A549 (cell line): ENCODE results near the gene STEAP1B. TPM values are rescaled to one million over a fixed set of nuclear protein-coding genes. Genes with fewer than 3 reads are reported as not detected.

ENCODE experiments used
- ATAC-seq, 2 experiments: fragments of 200-7000 bp in 1 of 2; fragments of >200 bp in 1 of 2; cut with Nextera tagmentation in 1 of 2; cut with Tn5 transposase in 1 of 2; 3 replicates each; pipeline versions ENCODE4 v1.8.0 to v1.9.1; 2018 to 2020; ENCODE audit warnings: mild to moderate bottlenecking in 1 of 2, moderate library complexity in 1 of 2
- CTCF ChIA-PET: fragments of 300-600 bp; sonication (Branson Sonifier 250); formaldehyde crosslinking; extraction: SDS; loops from one replicate; lab custom pipeline; 2021; ENCODE audit warnings: antibody characterized with exemption, inconsistent platforms; lab: Yijun Ruan, JAX
- POLR2A ChIA-PET: fragments of 350-600 bp; formaldehyde crosslinking; extraction: SDS; loops from one replicate; lab custom pipeline; 2021; ENCODE audit warnings: antibody characterized with exemption, inconsistent platforms; lab: Yijun Ruan, JAX
- DNase-seq, 2 experiments: peaks; one replicate each; pipeline versions ENCODE4 v3.0.0 to v3.0.0-alpha.2; 2011 to 2016; ENCODE audit warnings: low read depth in 1 of 2, low spot score in 1 of 2
- FAIRE-seq: peaks from 2 replicates; lab custom pipeline; 2011; peaks lifted over from hg19 to GRCh38; lab: Jason Lieb, UNC
- H3K27ac ChIP-seq, 2 experiments: fragments of >200 bp; sonication (Bioruptor Twin); formaldehyde crosslinking; 3 replicates each; pipeline ENCODE4 v1.5.1; 2016 to 2017
- H3K4me1 ChIP-seq: fragments of >200 bp; sonication (Bioruptor Twin); formaldehyde crosslinking; 3 replicates; pipeline ENCODE4 v1.6.1; 2016
- H3K4me2 ChIP-seq: fragments of >200 bp; sonication (Bioruptor Twin); formaldehyde crosslinking; 3 replicates; pipeline ENCODE4 v1.6.1; 2016
- H3K4me3 ChIP-seq: fragments of >200 bp; sonication (Bioruptor Twin); formaldehyde crosslinking; 3 replicates; pipeline ENCODE4 v1.5.1; 2016
- H3K9me3 ChIP-seq: fragments of >200 bp; sonication (Bioruptor Twin); formaldehyde crosslinking; 3 replicates; pipeline ENCODE4 v1.6.1; 2016
- BCL3 ChIP-seq: fragments of >200 bp; sonication (Bioruptor Twin); formaldehyde crosslinking; IDR thresholded peaks from 3 replicates; pipeline ENCODE4 v1.6.1; 2016
- CBX8 ChIP-seq: fragments of 200-600 bp; sonication (generic); IDR thresholded peaks from 2 replicates; pipeline ENCODE4 v1.6.1; 2016
- CHD4 ChIP-seq: fragments of 200-600 bp; sonication (generic); IDR thresholded peaks from 2 replicates; pipeline ENCODE4 v1.6.1; 2016; ENCODE audit warnings: antibody characterized with exemption, mild to moderate bottlenecking, borderline replicate concordance
- EHMT2 ChIP-seq: fragments of 200-600 bp; sonication (generic); IDR thresholded peaks from 2 replicates; pipeline ENCODE4 v1.6.1; 2016; ENCODE audit warnings: antibody characterized with exemption, low read depth, mild to moderate bottlenecking, moderate library complexity
- EP300 ChIP-seq, 2 experiments: fragments of >200 bp; sonication (Bioruptor Twin); formaldehyde crosslinking; IDR thresholded peaks; 2 replicates in 1 of 2; 3 replicates in 1 of 2; pipeline ENCODE4 v1.6.1; 2016 to 2017
- ESRRA ChIP-seq: fragments of 150-350 bp; IDR thresholded peaks from 2 replicates; pipeline ENCODE4 v1.6.1; 2014; ENCODE audit warnings: mild to moderate bottlenecking, low read length, borderline replicate concordance
- FOSL2 ChIP-seq, 2 experiments: fragments of 450-650 bp in 1 of 2; fragments of >200 bp in 1 of 2; sonication (Bioruptor Twin) in 1 of 2; formaldehyde crosslinking; IDR thresholded peaks; 2 replicates each; pipeline versions ENCODE4 v1.5.0 to v1.6.1; 2016 to 2020; ENCODE audit warnings: mild to moderate bottlenecking in 1 of 2, moderate library complexity in 1 of 2
- FOXS1 ChIP-seq: fragments of 250-450 bp; sonication (Bioruptor Pico); IDR thresholded peaks from 2 replicates; pipeline ENCODE4 v1.5.0; 2020; ENCODE audit warnings: mild to moderate bottlenecking, moderate library complexity
- HDAC2 ChIP-seq: fragments of 200-600 bp; sonication (generic); IDR thresholded peaks from 2 replicates; pipeline ENCODE4 v1.6.1; 2016
- HMGXB4 ChIP-seq: fragments of 250-450 bp; sonication (Bioruptor Pico); IDR thresholded peaks from 2 replicates; pipeline ENCODE4 v1.5.0; 2021; ENCODE audit warnings: mild to moderate bottlenecking, moderate library complexity, borderline replicate concordance
- HOXB13 ChIP-seq: fragments of 250-450 bp; sonication (Bioruptor Pico); IDR thresholded peaks from 2 replicates; pipeline ENCODE4 v1.5.0; 2020; ENCODE audit warnings: low read depth, mild to moderate bottlenecking, moderate library complexity
- HOXB5 ChIP-seq: fragments of 250-450 bp; sonication (Bioruptor Pico); IDR thresholded peaks from 2 replicates; pipeline ENCODE4 v1.5.0; 2020; ENCODE audit warnings: mild to moderate bottlenecking, moderate library complexity
- JUNB ChIP-seq: fragments of >200 bp; sonication (Bioruptor Twin); formaldehyde crosslinking; IDR thresholded peaks from 2 replicates; pipeline ENCODE4 v1.6.1; 2016
- KDM1A ChIP-seq: fragments of 200-600 bp; sonication (generic); IDR thresholded peaks from 2 replicates; pipeline ENCODE4 v1.6.1; 2016; ENCODE audit warnings: low read depth, mild to moderate bottlenecking
- MAZ ChIP-seq: fragments of 150-350 bp; IDR thresholded peaks from 2 replicates; pipeline ENCODE4 v1.6.1; 2014; ENCODE audit warnings: antibody characterized with exemption, low read depth, low read length, borderline replicate concordance
- MYC ChIP-seq: IDR thresholded peaks from 2 replicates; pipeline ENCODE4 v1.6.1; 2012; ENCODE audit warnings: mild to moderate bottlenecking, inconsistent platforms, low read length, improper control_type of control experiment, borderline replicate concordance
- NPAS2 ChIP-seq: fragments of 250-450 bp; sonication (Bioruptor Pico); IDR thresholded peaks from 2 replicates; pipeline ENCODE4 v1.8.0; 2022; ENCODE audit warnings: mild to moderate bottlenecking, moderate library complexity, borderline replicate concordance
- PBX3 ChIP-seq: IDR thresholded peaks from 2 replicates; pipeline ENCODE4 v1.6.1; 2012
- PHF8 ChIP-seq: fragments of 200-600 bp; sonication (generic); IDR thresholded peaks from 2 replicates; pipeline ENCODE4 v1.6.1; 2016; ENCODE audit warnings: low read depth, mild to moderate bottlenecking, antibody characterized with exemption, moderate library complexity, borderline replicate concordance
- POLR2AphosphoS2 ChIP-seq: conservative IDR thresholded peaks from 2 replicates; pipeline ENCODE4 v1.6.1; 2012; ENCODE audit warnings: low read length, improper control_type of control experiment, inconsistent platforms
- RAD21 ChIP-seq, 2 experiments: fragments of >200 bp in 1 of 2; sonication (Bioruptor Twin) in 1 of 2; formaldehyde crosslinking in 1 of 2; IDR thresholded peaks in 1 of 2; conservative IDR thresholded peaks in 1 of 2; 2 replicates in 1 of 2; 3 replicates in 1 of 2; pipeline ENCODE4 v1.6.1; 2012 to 2018; ENCODE audit warnings: inconsistent platforms in 1 of 2
- RNF2 ChIP-seq: fragments of 200-600 bp; sonication (generic); IDR thresholded peaks from 2 replicates; pipeline ENCODE4 v1.6.1; 2016; ENCODE audit warnings: low read depth, mild to moderate bottlenecking, antibody characterized with exemption, moderate library complexity, borderline replicate concordance
- SMC3 ChIP-seq: fragments of >200 bp; sonication (Bioruptor Twin); formaldehyde crosslinking; IDR thresholded peaks from 3 replicates; pipeline ENCODE4 v1.6.1; 2018; ENCODE audit warnings: inconsistent platforms
- TFCP2L1 ChIP-seq: fragments of 250-450 bp; sonication (Bioruptor Pico); IDR thresholded peaks from 2 replicates; pipeline ENCODE4 v1.5.0; 2021; ENCODE audit warnings: mild to moderate bottlenecking
- TP53 ChIP-seq: fragments of 250-450 bp; sonication (Bioruptor Pico); IDR thresholded peaks from 2 replicates; pipeline ENCODE4 v1.5.0; 2021; ENCODE audit warnings: mild to moderate bottlenecking, moderate library complexity
- ZC3H11A ChIP-seq: fragments of 450-650 bp; IDR thresholded peaks from 2 replicates; pipeline ENCODE4 v1.6.1; 2014; ENCODE audit warnings: antibody characterized with exemption, mild to moderate bottlenecking
- ZSCAN20 ChIP-seq: fragments of 250-450 bp; sonication (Bioruptor Pico); IDR thresholded peaks from 2 replicates; pipeline ENCODE4 v1.8.0; 2022; ENCODE audit warnings: mild to moderate bottlenecking, moderate library complexity
- WGBS: methylation state at CpG from one replicate; pipeline ENCODE4 v1.1.6; 2017; ENCODE audit errors: missing lambda C conversion rate; 5-methylcytosine and 5-hydroxymethylcytosine counted together
- polyA plus RNA-seq, 4 experiments: library from polyadenylated mRNA; depleted of rRNA in 3 of 4; stranded (reverse); fragments of >200 nt; fragmentation: RNase III in 1 of 4; extraction: RNeasy Plus Mini Kit Qiagen cat#74134 plus additional on column Dnase treatment in 1 of 4; gene quantifications; 2 replicates in 3 of 4; 3 replicates in 1 of 4; pipeline ENCODE4 v1.2.3, GENCODE V29; 2011 to 2017

STEAP1B gene
- polyA plus RNA-seq, 2 of the 4 experiments (the other 2 are of a cell fraction): 0.08 to 0.22 TPM

GRCh38 chr7:22480523-22481075, 19.4 kb downstream of the STEAP1B start:
- Histone ChIP-seq H3K4me3 (no peak overlapping the region), H3K4me1 (no peaks in the 10 kb centered on the region), H3K27ac (no peak overlapping the region), H3K9me3 (no peaks in the 10 kb centered on the region), H3K4me2 (no peak overlapping the region)
- ATAC-seq (no peak), FAIRE-seq (no peak), DNase-seq (no peak)
- TF ChIP-seq JUNB (no peak), MAZ (no peak), HOXB5 (CRISPR knock-in tag) (no peak), ZC3H11A (no peak), CHD4 (no peak), ZSCAN20 (CRISPR knock-in tag) (no peak), ESRRA (no peak), RNF2 (no peak), FOXS1 (CRISPR knock-in tag) (no peak), RAD21 (conservative IDR thresholded peaks at IDR 0.05 in 1 of 2, IDR thresholded peaks at IDR 0.05 in 1 of 2) (no peak), EP300 (IDR thresholded peaks at IDR 0.05) (no peak), PHF8 (no peak), KDM1A (no peak), MYC (no peak), BCL3 (no peak), HOXB13 (CRISPR knock-in tag) (no peak), HDAC2 (no peak), SMC3 (no peak)
- ChIA-PET POLR2A (no interaction called here), CTCF (interaction anchor here (0.7 to 7.9 kb wide), 7 partner anchors 9 to 377 kb away, joined by 3 to 82 read pairs (median 5); no protein-coding TSS in a partner anchor)
- 20% methylated on average over 4 of the region's 4 CpGs for WGBS

GRCh38 chr7:22477876-22478450, 22.0 kb downstream of the STEAP1B start:
- Histone ChIP-seq H3K4me3 (no peak overlapping the region), H3K4me2 (no peak overlapping the region), H3K4me1 (no peaks in the 10 kb centered on the region), H3K27ac (no peak overlapping the region)
- WGBS: 38% methylated on average over 10 of the region's 10 CpGs
- no peak for FAIRE-seq
- POLR2A ChIA-PET: no interaction called here
- no peak for TF ChIP-seq PBX3
- no peak for TF ChIP-seq HOXB5 (CRISPR knock-in tag)
- TF ChIP-seq, all 56 proteins: peak for 0
- CTCF ChIA-PET: interaction anchor here (1.0 to 4.3 kb wide), 2 partner anchors 367 to 375 kb away, joined by 3 to 20 read pairs; no protein-coding TSS in a partner anchor
- no peak for ATAC-seq
- no peak for DNase-seq
- no peaks in the 10 kb centered on the region for H3K9me3 ChIP-seq

GRCh38 chr7:22477262-22477661, 22.7 kb downstream of the STEAP1B start:
- Histone ChIP-seq H3K4me3 (no peak overlapping the region), H3K4me1 (no peaks in the 10 kb centered on the region), H3K4me2 (no peak overlapping the region), H3K27ac (no peak overlapping the region), H3K9me3 (no peaks in the 10 kb centered on the region)
- DNase-seq (no peak), FAIRE-seq (no peak), ATAC-seq (no peak)
- CTCF ChIA-PET: interaction anchor here (1.0 to 4.3 kb wide), 2 partner anchors 367 to 374 kb away, joined by 3 to 20 read pairs; no protein-coding TSS in a partner anchor
- 55% methylated on average over 4 of the region's 4 CpGs for WGBS
- POLR2A ChIA-PET: no interaction called here
- TF ChIP-seq TP53 (CRISPR knock-in tag) (no peak), NPAS2 (no peak), TFCP2L1 (CRISPR knock-in tag) (no peak), POLR2AphosphoS2 (no peak), CBX8 (no peak), CHD4 (no peak), FOSL2 (IDR thresholded peaks at IDR 0.05) (no peak), FOSL2 (CRISPR knock-in tag; IDR thresholded peaks at IDR 0.05) (no peak), EHMT2 (no peak), HMGXB4 (CRISPR knock-in tag) (no peak), KDM1A (no peak), PHF8 (no peak)
